ENCODE results near the gene CCDC85A. TPM values are rescaled to one million over a fixed set of nuclear protein-coding genes. Genes with fewer than 3 reads are reported as not detected.

CCDC85A gene
- total RNA-seq, 4 donors from 2014 or later, result 9.0 to 28.4 (median 9.8) TPM

DNA sequence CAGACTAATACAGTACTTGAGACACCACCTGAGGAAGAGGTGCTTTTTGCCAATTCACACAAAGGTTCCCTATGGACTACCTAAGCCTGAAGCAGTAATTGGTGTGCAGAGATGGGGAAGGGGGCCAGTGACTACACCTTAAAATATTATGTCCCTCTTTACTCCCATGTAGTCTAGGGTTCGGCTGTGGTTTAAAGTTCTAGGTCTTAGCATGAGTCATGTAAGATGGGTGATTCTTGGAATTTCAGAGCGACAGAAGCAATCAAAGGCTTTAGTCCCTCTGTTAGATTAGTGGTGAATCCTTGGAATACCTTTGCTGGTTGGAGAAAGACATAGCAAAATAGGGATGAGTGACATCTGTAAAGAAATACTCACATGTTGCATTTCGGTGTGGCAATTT, 14.3 kb upstream of the CCDC85A start:
- TF ChIP-seq, protein P1, sequence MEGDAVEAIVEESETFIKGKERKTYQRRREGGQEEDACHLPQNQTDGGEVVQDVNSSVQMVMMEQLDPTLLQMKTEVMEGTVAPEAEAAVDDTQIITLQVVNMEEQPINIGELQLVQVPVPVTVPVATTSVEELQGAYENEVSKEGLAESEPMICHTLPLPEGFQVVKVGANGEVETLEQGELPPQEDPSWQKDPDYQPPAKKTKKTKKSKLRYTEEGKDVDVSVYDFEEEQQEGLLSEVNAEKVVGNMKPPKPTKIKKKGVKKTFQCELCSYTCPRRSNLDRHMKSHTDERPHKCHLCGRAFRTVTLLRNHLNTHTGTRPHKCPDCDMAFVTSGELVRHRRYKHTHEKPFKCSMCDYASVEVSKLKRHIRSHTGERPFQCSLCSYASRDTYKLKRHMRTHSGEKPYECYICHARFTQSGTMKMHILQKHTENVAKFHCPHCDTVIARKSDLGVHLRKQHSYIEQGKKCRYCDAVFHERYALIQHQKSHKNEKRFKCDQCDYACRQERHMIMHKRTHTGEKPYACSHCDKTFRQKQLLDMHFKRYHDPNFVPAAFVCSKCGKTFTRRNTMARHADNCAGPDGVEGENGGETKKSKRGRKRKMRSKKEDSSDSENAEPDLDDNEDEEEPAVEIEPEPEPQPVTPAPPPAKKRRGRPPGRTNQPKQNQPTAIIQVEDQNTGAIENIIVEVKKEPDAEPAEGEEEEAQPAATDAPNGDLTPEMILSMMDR (IDR thresholded peaks at IDR 0.05; ENCODE audit: low read depth), result no peak

DNA sequence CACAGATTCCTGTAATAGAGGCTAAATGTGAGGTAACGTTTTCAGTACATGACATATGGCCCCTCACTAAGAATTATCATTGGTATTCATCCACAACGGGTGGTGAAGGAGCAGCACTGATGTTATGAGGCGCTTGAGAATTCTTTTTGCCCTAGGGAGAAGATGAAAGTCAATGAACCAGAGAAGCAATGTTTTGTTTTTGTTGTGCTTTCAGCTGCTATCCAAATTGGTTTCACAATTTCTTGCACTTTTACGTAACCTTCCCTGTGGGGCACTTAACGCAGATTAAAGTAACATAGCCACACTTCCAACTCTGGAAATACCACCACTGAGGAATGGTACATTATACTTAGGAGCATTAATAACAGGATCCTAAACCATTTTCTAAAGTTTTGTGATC, 13.3 kb upstream of the CCDC85A start:
- TF ChIP-seq, protein P1 (IDR thresholded peaks at IDR 0.05; ENCODE audit: low read depth), result no peak

DNA sequence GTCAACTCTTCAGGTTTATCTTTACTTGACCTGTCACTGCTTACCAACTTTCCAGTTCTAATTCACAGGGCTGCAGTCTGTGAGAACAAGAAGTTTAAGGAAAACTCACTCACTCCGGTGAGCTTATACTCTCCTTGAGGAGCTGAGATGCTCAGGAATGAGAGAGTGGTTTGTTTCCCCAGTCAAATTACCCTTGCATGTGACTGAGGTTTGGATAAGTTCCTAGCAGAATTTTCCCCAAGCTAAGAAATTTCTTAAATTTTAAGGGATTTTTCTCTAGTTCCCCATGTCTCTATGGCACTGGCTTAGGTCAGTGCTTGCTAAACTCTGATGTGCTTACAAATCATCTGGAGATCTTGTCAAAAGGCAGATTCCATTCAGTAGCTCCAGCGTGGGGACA, 12.8 kb upstream of the CCDC85A start:
- TF ChIP-seq, protein P1 (IDR thresholded peaks at IDR 0.05; ENCODE audit: low read depth), result no peak

DNA sequence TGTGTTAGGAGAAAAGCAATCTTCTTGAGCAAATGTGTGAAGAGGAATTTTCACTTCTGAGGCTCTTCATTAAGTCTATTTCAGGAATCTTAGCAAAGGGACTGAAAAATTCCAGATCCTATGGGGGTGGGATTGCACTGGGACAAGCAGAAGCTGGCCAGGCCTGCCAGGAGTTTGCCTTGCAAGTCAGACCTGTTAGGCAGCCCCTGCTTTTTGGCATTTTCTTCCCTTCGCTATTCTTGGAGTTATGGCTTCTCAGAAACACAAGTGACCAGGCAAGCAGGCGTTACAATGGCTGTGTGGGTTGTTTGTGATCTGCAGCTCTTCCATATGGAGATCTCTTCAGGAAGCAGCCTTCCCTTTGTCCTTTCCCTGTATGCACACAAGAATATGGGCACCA, 8.0 kb upstream of the CCDC85A start:
- TF ChIP-seq, protein P1 (IDR thresholded peaks at IDR 0.05; ENCODE audit: low read depth), result no peak

DNA sequence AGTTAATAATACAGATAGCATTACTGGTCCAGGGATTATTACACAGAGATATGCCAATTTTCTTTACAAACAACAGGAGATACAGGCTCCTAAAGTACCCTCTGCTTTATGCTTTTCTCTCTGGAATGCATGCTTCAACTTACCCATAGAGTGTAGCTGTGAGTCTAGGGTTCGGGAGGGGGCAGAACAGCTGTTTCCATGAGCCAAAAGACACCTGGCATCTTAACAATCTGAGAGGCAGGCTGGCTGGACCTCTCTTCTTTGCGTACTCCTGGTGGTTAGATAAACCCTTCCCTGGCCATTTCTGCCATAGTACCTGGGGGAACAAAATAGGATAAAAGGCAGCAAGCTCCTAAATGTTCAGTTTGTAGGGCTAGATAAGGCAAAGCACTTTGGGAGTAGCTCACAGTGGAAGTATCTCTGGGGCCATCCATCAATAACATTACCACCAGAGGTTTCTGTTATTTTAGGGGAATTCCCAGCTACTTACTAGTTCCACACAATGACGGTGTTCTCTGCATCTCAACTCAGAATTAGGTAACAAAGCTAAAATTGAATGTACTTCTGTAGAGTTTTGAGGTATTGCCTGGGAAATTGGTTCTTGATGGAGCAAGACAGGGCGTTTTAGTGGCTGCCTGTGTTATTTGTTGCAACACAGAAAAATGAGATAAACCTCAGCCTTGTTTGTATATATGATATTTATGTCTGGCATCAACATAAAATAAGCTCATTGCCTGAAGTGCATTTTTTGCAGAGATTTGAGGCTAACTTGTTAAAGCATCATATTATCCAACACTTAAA, 6.2 kb upstream of the CCDC85A start:
- TF ChIP-seq, protein P1 (IDR thresholded peaks at IDR 0.05; ENCODE audit: low read depth), result no peak

DNA sequence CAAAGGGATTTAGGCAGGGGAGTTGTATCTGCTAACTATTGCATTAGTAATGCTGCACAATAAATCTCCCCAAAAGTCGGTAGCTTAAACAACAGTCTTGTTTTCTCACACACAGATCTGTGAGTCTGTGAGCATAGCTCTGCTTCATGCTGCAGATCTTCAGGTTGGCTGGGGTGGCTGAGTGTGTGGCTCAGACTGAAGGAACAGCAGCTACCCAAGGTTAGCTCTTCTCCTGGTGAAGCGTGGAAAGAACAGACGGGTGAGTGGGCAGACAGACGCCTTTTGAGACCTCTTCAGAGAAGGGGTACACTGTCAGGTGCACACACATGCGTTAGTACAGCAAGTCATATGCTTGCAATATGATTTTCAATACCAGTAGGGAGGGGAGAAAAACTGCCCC, 3.9 kb upstream of the CCDC85A start:
- TF ChIP-seq, protein P1 (IDR thresholded peaks at IDR 0.05; ENCODE audit: low read depth), result no peak

DNA sequence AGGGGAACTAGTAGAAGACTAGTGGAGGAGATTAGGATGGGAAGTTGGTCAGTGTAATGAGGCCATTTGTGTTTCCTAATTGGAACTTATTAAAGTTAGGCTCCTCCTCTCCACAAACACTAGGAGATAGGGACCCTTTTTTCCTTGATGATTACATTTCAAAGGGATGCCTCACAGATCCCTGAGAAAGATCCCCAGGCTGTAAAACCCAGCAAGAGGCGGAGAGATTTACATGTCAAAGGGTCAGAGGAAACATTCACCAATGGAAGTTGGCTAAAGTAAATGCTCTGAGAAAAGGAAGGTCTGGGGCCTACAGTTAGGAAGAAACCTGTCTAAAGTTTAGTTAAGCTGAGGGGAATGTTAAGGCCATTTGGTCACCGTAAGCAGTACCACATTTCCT, 1.4 kb upstream of the CCDC85A start:
- TF ChIP-seq, protein P1 (IDR thresholded peaks at IDR 0.05; ENCODE audit: low read depth), result no peak
